HUDEP-2 (cell line): Measurements from ENCODE around the gene ADAM8.
"Not testable (repeated sequence)": the region's sequence is repeated elsewhere in the genome, so short reads cannot be mapped to it uniquely, and the experiment has no call there.

Source experiments
- DNase-seq, 76 experiments: peaks; one replicate each; lab custom pipeline; 2025; ENCODE audit not compliant: unreplicated experiment in 76 of 76; lab: John Stamatoyannopoulos, UW

ADAM8 gene

GRCh38 chr10:133276435-133277201, at the start of gene ADAM8:
TSS of gene ADAM8 (minus strand) at chr10:133276868. CDS start at chr10:133276817, 51 bp downstream.
- peak in 6 of 76 experiments; percentile 9 to 25 (median 18) for DNase-seq

DNA sequence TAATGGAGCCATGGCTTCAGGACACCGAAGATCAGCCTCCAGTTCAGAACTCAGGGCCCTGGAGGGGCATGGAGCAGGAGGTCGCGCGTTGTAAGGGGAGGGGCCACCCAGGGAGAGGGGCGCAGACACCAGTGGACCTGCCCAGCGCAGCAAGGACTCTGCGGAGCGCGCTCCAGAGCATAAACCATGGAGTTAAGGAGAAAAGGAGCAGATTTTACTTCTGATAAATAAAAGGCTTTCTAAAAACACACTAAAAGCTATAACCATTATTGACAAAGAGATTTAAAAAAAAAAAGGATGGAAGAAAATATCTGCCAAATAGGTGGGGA, 49.5 kb upstream of the ADAM8 start:
- DNase-seq, result no peak

DNA sequence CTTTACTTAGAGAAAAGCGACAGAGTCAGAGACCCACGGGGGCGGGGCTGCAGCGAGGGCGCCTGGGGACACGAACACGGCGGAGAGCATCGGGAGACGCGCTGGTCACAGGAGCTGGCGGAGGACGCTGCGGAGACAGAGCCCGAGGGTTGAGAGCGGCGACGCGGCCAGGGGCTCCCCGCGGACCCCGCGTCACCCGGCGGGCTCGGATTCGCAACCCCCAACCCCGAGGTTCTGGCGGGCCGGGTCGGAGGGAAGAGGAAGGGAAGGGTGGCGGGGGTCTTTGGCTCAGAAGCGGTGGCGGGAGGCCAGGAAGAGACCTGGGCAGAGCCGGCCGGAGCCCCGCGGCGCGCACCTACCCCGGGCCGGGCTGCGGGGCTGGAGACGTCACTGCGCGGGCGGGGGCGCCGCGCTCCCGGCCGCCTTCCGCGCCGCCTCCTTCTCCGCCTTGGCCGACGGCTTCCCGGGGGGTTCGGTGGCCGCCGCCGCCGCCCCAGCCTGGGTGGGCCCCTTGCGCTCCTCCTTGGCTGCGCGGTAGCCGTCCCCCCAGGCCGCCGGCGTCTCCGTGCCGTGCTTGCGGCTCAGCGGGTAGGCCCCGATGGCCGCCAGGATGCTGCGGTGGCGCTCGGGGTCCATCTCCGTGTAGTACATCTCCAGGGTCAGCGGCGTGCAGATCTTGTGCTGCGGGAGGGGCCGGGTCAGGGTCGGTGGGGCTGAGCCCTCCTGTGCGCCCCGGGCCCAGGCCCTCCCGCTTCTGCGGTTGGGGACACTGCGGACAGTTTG, 49.0 kb upstream of the ADAM8 start:
- DNase-seq, result no peak

DNA sequence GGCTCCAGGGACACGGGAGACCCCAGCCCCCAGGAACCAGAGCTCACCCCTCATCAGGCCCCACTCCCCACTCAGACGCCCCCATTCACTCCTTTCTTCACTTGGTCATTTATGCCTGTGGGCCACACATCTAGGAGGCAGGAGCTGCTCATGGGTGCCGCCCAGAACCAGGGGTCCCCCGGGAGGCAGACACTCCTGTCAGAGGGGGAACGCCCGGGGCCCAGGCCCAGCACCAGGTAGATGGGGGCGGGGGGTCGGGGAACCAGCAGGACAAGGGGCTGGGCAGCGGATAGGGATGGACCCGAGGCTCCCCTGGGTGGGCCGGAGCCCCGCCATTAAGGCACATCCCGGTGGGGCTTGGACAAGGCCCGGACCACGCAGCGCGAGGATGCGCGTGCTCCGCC, 48.2 kb upstream of the ADAM8 start:
- DNase-seq, result no peak

GRCh38 chr10:133324198-133324792, 47.6 kb upstream of the ADAM8 start:
- DNase-seq, result peak in 62 of 76 experiments; percentile 8 to 81 (median 59)

DNA sequence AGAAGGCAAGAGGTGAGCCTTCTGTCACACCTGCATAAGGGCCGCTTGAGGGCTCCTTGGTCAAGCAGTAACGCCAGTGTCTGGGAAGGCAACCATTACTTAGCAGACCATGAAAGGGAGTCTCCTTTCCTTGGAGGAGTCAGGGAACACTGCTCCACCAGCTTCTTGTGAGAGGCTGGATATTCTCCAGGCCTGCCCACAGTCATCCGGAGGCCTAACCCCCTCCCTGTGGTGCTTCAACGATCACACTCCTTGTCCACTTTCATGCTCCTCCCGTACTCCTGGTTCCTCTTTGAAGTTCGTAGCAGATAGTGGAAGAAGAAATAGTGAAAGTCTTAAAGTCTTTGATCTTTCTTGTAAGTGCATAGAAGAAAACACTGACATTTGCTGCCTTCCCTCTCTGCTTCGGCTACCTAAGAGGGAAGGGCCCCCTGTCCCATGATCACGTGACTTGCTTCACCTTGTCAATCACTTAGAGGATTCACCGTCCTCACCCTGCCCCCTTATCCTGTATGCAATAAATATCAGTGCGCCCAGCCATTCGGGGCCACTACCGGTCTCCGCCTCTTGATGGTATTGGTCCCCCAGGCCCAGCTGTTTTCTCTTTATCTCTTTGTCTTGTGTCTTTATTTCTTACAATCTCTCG, 45.5 kb upstream of the ADAM8 start:
- DNase-seq, result not testable (repeated sequence)

DNA sequence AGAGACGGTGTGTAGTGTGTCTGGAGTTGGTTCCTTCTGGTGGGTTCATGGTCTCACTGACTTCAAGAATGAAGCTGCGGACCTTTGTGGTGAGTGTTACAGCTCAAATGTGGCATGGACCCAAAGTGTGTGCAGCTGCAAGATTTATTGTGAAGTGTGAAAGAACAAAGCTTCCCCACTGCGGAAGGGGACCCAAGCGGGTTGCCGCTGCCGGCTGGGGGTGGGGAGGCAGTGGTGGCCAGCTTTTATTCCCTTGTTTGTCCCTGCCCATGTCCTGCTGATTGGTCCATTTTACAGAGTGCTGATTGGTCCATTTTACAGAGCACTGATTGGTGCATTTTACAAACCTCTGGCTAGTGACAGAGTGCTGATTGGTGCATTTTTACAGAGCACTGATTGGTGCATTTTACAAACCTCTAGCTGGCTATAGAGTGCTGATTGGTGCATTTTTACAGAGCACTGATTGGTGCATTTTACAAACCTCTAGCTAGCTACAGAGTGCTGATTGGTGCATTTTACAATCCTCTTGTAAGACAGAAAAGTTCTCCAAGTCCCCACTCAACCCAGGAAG, 44.3 kb upstream of the ADAM8 start:
- not testable (repeated sequence) for DNase-seq

DNA sequence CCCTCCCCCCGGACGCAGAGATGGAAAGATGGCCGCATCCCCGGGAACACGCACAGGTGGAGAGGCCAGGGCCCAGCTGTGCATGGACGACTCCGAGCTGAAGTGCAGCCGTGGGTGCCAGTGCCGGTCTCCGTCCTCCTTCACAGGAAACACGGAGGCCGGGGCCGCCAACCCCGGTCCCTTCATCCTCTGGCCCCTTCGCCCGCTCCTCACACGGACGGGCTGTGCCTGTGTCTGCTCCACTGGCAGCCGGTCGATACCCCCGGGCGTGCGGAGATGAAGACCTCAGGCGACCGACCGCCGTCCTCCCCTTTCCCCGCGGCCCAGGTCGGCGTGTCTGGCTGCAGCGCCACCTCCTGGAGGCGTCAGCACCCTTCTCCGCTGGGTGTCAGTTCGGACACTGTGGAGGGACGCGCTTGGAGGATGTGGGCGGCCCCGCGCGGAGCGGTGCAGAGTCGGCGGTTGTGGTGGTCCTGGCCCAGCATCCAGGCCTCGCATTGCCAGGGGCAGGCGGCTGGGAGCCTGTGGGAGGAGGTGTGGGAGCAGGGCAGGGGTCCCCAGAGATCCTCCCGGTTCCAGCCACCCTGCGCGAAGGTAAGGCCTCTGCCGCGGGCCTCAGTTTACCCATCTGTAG, 41.9 kb upstream of the ADAM8 start:
- DNase-seq, result peak in 50 of 76 experiments; percentile 3 to 76 (median 31)

DNA sequence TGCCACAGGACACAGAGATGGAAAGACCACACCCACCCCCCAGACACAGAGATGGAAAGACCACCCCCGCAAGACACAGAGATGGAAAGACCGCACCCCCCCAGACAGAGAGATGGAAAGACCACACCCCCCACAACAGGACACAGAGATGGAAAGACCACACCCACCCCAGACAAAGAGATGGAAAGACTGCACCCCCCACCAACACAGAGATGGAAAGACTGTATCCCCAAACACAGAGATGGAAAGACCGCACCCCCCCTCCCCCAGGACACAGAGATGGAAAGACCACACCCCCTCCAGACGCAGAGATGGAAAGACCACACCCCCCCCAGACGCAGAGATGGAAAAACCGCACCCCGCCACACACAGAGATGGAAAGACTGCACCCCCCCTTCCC, 40.1 kb upstream of the ADAM8 start:
- no peak for DNase-seq

DNA sequence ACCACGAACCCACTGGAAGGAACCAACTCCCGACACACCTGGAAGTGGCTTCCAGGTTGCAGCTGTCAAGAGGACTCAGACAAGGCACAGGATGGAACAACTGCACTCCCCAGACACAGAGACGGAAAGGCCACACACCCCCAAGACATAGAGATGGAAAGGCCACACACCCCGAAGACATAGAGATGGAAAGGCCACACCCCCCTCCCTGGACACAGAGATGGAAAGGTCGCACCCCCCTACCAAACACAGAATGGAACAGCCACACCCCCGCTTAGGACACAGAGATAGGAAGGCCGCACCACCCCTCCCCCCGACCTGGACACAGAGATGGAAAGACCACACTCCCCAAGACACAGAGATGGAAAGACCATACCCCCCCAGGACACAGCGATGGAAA, 39.6 kb upstream of the ADAM8 start:
- no peak for DNase-seq

DNA sequence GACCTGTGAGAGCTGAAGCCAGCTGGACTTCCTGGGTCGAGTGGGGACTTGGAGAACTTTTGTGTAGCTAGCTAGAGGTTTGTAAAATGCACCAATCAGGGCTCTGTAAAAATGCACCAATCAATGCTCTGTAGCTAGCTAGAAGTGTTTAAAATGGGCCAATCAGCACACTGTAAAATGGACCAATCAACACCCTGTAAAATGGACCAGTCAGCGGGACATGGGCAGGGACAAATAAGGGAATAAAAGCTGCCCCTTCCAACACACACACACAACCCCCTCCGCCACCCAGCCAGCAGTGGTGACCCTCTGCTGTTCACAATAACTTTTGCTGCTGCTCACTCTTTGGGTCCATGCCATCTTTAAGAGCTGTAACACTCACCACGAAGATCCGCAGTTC, 39.2 kb upstream of the ADAM8 start:
- DNase-seq, result peak in 1 of 76 experiments; percentile 10

- DNase-seq, result no peak
Observed at GRCh38 chr10:133314911-133315310, 38.2 kb upstream of the ADAM8 start.

GRCh38 chr10:133313192-133313591, 36.5 kb upstream of the ADAM8 start:
- DNase-seq, result no peak

- DNase-seq, result no peak
Observed at GRCh38 chr10:133312769-133313145, 36.1 kb upstream of the ADAM8 start.

DNA sequence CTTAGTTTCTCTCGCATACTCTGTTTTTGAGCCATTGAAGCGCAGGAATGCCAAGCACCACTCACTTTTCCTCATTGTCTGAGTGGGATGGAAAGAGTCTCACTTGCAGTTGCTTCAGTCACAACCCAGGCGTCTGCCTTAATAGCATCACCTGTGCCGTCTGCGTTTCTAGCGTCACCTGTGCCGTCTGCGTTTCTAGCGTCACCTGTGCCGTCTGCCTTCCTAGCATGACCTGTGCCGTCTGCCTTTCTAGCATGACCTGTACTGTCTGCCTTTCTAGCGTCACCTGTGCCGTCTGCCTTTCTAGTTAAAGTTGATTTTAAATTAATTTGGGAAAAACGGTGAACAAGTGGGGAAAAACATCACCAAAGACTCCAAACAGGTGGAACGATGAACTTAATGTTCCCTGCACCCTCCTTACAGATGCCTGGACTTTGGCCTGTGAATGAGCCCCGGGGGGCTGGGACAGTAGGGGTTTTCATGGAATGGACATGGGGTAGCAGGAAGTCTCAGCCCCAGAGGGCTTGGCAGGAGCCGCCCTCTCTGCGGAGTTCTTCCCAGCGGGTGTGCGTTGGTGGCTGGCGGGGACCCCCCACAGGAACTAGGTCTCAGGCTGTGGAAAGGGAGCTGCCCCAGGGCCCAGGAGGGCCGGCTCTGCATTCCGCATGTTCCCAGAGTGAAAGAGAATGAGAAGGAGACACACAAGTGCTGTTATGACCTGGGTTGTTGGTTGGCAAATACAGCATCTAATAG, 35.5 kb upstream of the ADAM8 start:
- no peak for DNase-seq

DNA sequence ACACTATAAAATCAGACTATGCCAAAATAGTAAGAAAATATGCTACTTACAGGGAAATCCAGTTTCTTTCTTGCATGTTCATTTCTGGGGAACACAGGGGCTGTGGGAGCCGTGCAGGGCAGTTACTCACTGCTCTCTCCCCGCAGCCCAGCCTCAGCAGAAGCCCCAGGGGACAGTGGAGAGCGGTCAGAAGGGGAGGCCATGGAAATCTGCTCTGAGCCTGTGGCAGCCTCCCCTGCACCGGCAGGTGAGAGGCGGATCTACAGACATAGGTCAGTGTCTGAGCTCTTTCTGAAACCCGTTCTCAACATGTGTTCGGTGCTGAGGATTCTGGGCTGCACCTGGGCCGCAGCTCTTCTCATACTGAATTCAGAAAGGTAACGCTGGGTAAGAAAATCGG, 34.9 kb upstream of the ADAM8 start:
- DNase-seq, result no peak

DNA sequence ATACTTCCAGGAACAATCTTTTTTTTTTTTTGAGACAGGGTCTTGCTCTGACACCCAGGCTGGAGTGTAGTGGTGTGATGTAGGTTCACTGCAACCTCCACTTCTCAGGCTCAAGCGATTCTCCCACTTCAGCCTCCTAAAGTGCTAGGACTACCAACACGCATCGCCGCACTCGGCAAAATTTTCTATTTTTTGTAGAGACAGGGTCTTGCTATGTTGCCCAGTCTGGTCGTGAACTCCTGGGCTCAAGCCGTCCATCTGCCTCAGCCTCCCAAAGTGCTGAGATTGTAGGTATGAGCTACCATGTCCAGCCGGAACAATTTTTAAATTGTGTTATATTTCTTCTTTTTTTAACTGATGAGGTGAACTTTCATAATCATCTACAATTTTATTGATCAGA, 34.1 kb upstream of the ADAM8 start:
- no peak for DNase-seq

GRCh38 chr10:133310399-133310755, 33.7 kb upstream of the ADAM8 start:
- no peak for DNase-seq

GRCh38 chr10:133309720-133310398, 33.2 kb upstream of the ADAM8 start:
- DNase-seq, result no peak
